SK-N-SH treated with all-trans-retinoic acid at 6 μM for 48 hours (cell line): ENCODE measurements around the gene PTPRT.

Experiments
- ATAC-seq: fragments of 200-7000 bp; cut with Tn5 transposase; 3 replicates; pipeline ENCODE4 v1.9.1; 2020; ENCODE audit warnings: mild to moderate bottlenecking, moderate library complexity
- ARNTL ChIP-seq: fragments of 450-650 bp; formaldehyde crosslinking; IDR thresholded peaks from 2 replicates; pipeline ENCODE4 v1.5.0; 2020; ENCODE audit warnings: low read depth, mild to moderate bottlenecking, moderate library complexity, borderline replicate concordance
- BACH2 ChIP-seq: fragments of 250-450 bp; sonication (Bioruptor Pico); IDR thresholded peaks from 2 replicates; pipeline ENCODE4 v1.9.0; 2021; ENCODE audit warnings: mild to moderate bottlenecking, borderline replicate concordance
- CSDC2 ChIP-seq: fragments of 250-450 bp; sonication (Bioruptor Pico); IDR thresholded peaks from 2 replicates; pipeline ENCODE4 v1.5.0; 2020; ENCODE audit warnings: mild to moderate bottlenecking, moderate library complexity
- GLIS3 ChIP-seq: fragments of 250-450 bp; sonication (Bioruptor Pico); IDR thresholded peaks from 2 replicates; pipeline ENCODE4 v1.5.0; 2020; ENCODE audit warnings: mild to moderate bottlenecking, moderate library complexity
- PPARA ChIP-seq: fragments of 250-450 bp; sonication (Bioruptor Pico); IDR thresholded peaks from 2 replicates; pipeline ENCODE4 v1.5.0; 2020; ENCODE audit warnings: mild to moderate bottlenecking, borderline replicate concordance
- RARB ChIP-seq: fragments of 250-450 bp; sonication (Bioruptor Pico); IDR thresholded peaks from 2 replicates; pipeline ENCODE4 v1.8.0; 2021; ENCODE audit warnings: mild to moderate bottlenecking, moderate library complexity
- SNAI2 ChIP-seq: fragments of 250-450 bp; sonication (Bioruptor Pico); IDR thresholded peaks from 2 replicates; pipeline ENCODE4 v1.5.0; 2020; ENCODE audit warnings: mild to moderate bottlenecking, moderate library complexity
- TCF4 ChIP-seq: fragments of 250-450 bp; sonication (Bioruptor Pico); IDR thresholded peaks from 2 replicates; pipeline ENCODE4 v1.8.0; 2021; ENCODE audit warnings: mild to moderate bottlenecking, moderate library complexity, borderline replicate concordance
- TOX ChIP-seq: fragments of 250-450 bp; sonication (Bioruptor Pico); IDR thresholded peaks from 2 replicates; pipeline ENCODE4 v1.8.0; 2021; ENCODE audit warnings: mild to moderate bottlenecking, moderate library complexity, borderline replicate concordance
- ZC3H10 ChIP-seq: fragments of 250-450 bp; sonication (Bioruptor Pico); IDR thresholded peaks from 2 replicates; pipeline ENCODE4 v1.5.1; 2021; ENCODE audit warnings: mild to moderate bottlenecking, moderate library complexity
- ZFP3 ChIP-seq: fragments of 250-450 bp; sonication (Bioruptor Pico); IDR thresholded peaks from 2 replicates; pipeline ENCODE4 v1.5.0; 2020; ENCODE audit warnings: mild to moderate bottlenecking, moderate library complexity
- ZFP30 ChIP-seq: fragments of 450-650 bp; formaldehyde crosslinking; IDR thresholded peaks from 2 replicates; pipeline ENCODE4 v1.5.0; 2022; ENCODE audit warnings: mild to moderate bottlenecking, moderate library complexity
- ZNF565 ChIP-seq: fragments of 450-650 bp; formaldehyde crosslinking; conservative IDR thresholded peaks from 2 replicates; pipeline ENCODE4 v1.5.0; 2020; ENCODE audit warnings: low read depth, mild to moderate bottlenecking, moderate library complexity
- ZNF70 ChIP-seq: fragments of 450-650 bp; formaldehyde crosslinking; IDR thresholded peaks from 2 replicates; pipeline ENCODE4 v1.5.0; 2020; ENCODE audit warnings: mild to moderate bottlenecking, moderate library complexity
- ZNF8 ChIP-seq: fragments of 450-650 bp; formaldehyde crosslinking; IDR thresholded peaks from 2 replicates; pipeline ENCODE4 v1.5.0; 2020; ENCODE audit warnings: mild to moderate bottlenecking, moderate library complexity
- TF ChIP-seq, protein P1 (sequence below): fragments of 250-450 bp; sonication (Bioruptor Pico); IDR thresholded peaks from 2 replicates; pipeline ENCODE4 v1.5.1; 2020; ENCODE audit warnings: low read depth, mild to moderate bottlenecking, moderate library complexity
- TF ChIP-seq, protein P2 (sequence below): fragments of 250-450 bp; sonication (Bioruptor Pico); IDR thresholded peaks from 2 replicates; pipeline ENCODE4 v1.8.0; 2021; ENCODE audit warnings: low read depth, mild to moderate bottlenecking, moderate library complexity, borderline replicate concordance
- TF ChIP-seq, protein P3 (sequence below): fragments of 250-450 bp; sonication (Bioruptor Pico); IDR thresholded peaks from 2 replicates; pipeline ENCODE4 v1.5.1; 2021; ENCODE audit warnings: mild to moderate bottlenecking, moderate library complexity
- TF ChIP-seq, protein P4 (sequence below): fragments of 250-450 bp; sonication (Bioruptor Pico); IDR thresholded peaks from 2 replicates; pipeline ENCODE4 v1.5.0; 2020; ENCODE audit warnings: mild to moderate bottlenecking, moderate library complexity
- TF ChIP-seq, protein P5 (sequence below): fragments of 250-450 bp; sonication (Bioruptor Pico); IDR thresholded peaks from 2 replicates; pipeline ENCODE4 v1.8.0; 2020; ENCODE audit warnings: mild to moderate bottlenecking, moderate library complexity, borderline replicate concordance

Gene PTPRT

DNA sequence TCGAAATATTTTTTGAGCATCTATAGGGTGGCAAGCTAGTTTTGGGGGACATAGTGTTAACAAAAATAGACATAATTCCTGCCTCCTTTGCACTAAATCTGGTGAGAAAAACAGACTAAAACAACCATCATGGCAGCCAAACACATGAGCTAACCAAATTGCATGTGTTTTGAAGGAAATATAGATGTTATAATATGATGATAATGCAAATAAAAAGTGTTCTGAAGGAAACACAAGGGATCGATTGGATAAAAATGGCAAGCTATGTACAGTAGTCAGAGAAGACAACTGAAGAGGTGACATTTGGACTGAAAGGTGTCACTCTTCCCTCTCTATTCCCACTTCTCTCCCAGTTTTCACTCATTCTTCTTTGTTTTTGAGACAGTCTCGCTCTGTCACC is 706.9 kb downstream of the PTPRT start (continued):
- TF ChIP-seq SNAI2 (CRISPR knock-in tag) = no peak
- no peak for TF ChIP-seq ARNTL (CRISPR knock-in tag)
- no peak for TF ChIP-seq RARB (CRISPR knock-in tag)
- no peak for TF ChIP-seq TCF4
- no peak for TF ChIP-seq BACH2 (CRISPR knock-in tag)
- no peak for TF ChIP-seq PPARA (CRISPR knock-in tag)
- TF ChIP-seq TOX (CRISPR knock-in tag) = no peak
- TF ChIP-seq ZFP3 (CRISPR knock-in tag) = no peak
- TF ChIP-seq, all 23 proteins: peak for 0

DNA sequence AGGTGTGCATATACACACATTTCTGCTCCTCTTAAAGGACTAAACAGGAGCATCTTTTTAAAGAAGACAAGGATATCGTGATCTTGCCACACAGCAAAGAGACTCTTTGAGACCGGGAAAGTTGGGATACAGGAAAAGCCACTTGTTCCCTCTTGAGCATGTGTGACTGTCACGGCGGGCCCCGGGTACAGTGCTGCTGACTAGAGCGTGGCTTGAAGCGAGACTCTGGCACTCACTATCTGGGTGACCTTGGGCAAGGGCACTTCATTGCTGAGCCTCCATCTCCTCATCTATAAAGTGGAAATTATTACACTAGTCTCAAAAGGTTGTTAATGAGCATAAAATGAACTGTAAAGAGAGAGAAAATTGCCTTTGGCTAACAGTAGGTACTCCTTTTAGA is 713.9 kb downstream of the PTPRT start:
- ATAC-seq = no peak
- TF ChIP-seq ZFP3 (CRISPR knock-in tag) = no peak
- TF ChIP-seq TCF4 = no peak
- no peak for TF ChIP-seq CSDC2 (CRISPR knock-in tag)
- no peak for TF ChIP-seq RARB (CRISPR knock-in tag)
- TF ChIP-seq ZNF565 (CRISPR knock-in tag) = no peak
- no peak for TF ChIP-seq ARNTL (CRISPR knock-in tag)
- TF ChIP-seq BACH2 (CRISPR knock-in tag) = no peak
- TF ChIP-seq ZNF70 = no peak
- TF ChIP-seq, protein P1, sequence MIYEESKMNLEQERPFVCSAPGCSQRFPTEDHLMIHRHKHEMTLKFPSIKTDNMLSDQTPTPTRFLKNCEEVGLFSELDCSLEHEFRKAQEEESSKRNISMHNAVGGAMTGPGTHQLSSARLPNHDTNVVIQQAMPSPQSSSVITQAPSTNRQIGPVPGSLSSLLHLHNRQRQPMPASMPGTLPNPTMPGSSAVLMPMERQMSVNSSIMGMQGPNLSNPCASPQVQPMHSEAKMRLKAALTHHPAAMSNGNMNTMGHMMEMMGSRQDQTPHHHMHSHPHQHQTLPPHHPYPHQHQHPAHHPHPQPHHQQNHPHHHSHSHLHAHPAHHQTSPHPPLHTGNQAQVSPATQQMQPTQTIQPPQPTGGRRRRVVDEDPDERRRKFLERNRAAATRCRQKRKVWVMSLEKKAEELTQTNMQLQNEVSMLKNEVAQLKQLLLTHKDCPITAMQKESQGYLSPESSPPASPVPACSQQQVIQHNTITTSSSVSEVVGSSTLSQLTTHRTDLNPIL (CRISPR knock-in tag) = no peak
- TF ChIP-seq GLIS3 (CRISPR knock-in tag) = no peak
- TF ChIP-seq ZC3H10 = no peak
- TF ChIP-seq PPARA (CRISPR knock-in tag) = no peak
- TF ChIP-seq, all 23 proteins: peak for 0

DNA sequence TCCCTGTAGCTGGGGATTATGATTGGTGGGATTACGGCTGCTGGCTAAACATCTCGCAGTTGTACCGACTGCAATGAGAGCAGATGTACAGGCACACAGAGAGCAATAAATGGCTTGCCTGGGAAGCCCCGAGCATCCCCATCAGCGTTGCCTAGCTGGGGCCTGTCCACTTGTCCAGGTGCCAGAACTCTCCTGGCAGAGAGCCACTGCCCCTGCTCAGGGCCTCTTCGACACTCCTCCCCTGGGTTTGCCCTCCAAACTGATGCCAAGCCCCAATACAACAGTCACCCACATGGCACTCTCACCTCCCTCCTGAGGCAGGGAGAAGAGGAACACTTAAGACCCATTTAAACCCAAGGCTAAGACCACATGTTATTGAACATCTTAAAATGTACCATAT is 715.1 kb downstream of the PTPRT start:
- no peak for TF ChIP-seq BACH2 (CRISPR knock-in tag)
- no peak for TF ChIP-seq ZNF565 (CRISPR knock-in tag)
- TF ChIP-seq CSDC2 (CRISPR knock-in tag) = no peak
- TF ChIP-seq TOX (CRISPR knock-in tag) = no peak
- TF ChIP-seq, protein P2, sequence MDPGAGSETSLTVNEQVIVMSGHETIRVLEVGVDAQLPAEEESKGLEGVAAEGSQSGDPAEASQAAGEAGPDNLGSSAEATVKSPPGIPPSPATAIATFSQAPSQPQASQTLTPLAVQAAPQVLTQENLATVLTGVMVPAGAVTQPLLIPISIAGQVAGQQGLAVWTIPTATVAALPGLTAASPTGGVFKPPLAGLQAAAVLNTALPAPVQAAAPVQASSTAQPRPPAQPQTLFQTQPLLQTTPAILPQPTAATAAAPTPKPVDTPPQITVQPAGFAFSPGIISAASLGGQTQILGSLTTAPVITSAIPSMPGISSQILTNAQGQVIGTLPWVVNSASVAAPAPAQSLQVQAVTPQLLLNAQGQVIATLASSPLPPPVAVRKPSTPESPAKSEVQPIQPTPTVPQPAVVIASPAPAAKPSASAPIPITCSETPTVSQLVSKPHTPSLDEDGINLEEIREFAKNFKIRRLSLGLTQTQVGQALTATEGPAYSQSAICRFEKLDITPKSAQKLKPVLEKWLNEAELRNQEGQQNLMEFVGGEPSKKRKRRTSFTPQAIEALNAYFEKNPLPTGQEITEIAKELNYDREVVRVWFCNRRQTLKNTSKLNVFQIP (CRISPR knock-in tag) = no peak
- TF ChIP-seq ZFP3 (CRISPR knock-in tag) = no peak
- TF ChIP-seq, protein P3, sequence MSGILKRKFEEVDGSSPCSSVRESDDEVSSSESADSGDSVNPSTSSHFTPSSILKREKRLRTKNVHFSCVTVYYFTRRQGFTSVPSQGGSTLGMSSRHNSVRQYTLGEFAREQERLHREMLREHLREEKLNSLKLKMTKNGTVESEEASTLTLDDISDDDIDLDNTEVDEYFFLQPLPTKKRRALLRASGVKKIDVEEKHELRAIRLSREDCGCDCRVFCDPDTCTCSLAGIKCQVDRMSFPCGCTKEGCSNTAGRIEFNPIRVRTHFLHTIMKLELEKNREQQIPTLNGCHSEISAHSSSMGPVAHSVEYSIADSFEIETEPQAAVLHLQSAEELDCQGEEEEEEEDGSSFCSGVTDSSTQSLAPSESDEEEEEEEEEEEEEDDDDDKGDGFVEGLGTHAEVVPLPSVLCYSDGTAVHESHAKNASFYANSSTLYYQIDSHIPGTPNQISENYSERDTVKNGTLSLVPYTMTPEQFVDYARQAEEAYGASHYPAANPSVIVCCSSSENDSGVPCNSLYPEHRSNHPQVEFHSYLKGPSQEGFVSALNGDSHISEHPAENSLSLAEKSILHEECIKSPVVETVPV (CRISPR knock-in tag) = no peak
- TF ChIP-seq, protein P4, sequence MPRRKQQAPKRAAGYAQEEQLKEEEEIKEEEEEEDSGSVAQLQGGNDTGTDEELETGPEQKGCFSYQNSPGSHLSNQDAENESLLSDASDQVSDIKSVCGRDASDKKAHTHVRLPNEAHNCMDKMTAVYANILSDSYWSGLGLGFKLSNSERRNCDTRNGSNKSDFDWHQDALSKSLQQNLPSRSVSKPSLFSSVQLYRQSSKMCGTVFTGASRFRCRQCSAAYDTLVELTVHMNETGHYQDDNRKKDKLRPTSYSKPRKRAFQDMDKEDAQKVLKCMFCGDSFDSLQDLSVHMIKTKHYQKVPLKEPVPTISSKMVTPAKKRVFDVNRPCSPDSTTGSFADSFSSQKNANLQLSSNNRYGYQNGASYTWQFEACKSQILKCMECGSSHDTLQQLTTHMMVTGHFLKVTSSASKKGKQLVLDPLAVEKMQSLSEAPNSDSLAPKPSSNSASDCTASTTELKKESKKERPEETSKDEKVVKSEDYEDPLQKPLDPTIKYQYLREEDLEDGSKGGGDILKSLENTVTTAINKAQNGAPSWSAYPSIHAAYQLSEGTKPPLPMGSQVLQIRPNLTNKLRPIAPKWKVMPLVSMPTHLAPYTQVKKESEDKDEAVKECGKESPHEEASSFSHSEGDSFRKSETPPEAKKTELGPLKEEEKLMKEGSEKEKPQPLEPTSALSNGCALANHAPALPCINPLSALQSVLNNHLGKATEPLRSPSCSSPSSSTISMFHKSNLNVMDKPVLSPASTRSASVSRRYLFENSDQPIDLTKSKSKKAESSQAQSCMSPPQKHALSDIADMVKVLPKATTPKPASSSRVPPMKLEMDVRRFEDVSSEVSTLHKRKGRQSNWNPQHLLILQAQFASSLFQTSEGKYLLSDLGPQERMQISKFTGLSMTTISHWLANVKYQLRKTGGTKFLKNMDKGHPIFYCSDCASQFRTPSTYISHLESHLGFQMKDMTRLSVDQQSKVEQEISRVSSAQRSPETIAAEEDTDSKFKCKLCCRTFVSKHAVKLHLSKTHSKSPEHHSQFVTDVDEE (CRISPR knock-in tag) = no peak
- TF ChIP-seq, protein P5, sequence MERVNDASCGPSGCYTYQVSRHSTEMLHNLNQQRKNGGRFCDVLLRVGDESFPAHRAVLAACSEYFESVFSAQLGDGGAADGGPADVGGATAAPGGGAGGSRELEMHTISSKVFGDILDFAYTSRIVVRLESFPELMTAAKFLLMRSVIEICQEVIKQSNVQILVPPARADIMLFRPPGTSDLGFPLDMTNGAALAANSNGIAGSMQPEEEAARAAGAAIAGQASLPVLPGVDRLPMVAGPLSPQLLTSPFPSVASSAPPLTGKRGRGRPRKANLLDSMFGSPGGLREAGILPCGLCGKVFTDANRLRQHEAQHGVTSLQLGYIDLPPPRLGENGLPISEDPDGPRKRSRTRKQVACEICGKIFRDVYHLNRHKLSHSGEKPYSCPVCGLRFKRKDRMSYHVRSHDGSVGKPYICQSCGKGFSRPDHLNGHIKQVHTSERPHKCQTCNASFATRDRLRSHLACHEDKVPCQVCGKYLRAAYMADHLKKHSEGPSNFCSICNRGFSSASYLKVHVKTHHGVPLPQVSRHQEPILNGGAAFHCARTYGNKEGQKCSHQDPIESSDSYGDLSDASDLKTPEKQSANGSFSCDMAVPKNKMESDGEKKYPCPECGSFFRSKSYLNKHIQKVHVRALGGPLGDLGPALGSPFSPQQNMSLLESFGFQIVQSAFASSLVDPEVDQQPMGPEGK (CRISPR knock-in tag) = no peak
- no peak for TF ChIP-seq ZFP30 (CRISPR knock-in tag)
- no peak for TF ChIP-seq ZNF70
- TF ChIP-seq ZNF8 = no peak
- TF ChIP-seq TCF4 = no peak
- TF ChIP-seq SNAI2 (CRISPR knock-in tag) = no peak
- TF ChIP-seq, protein P1 (CRISPR knock-in tag) = no peak
- no peak for TF ChIP-seq RARB (CRISPR knock-in tag)
- no peak for TF ChIP-seq ARNTL (CRISPR knock-in tag)
- TF ChIP-seq GLIS3 (CRISPR knock-in tag) = no peak
- no peak for TF ChIP-seq PPARA (CRISPR knock-in tag)
- TF ChIP-seq, all 23 proteins: peak for 0
- ATAC-seq = no peak
